ENCODE data around the gene FEM1A.
A peak's percentile ranks its signal among the peaks of the same experiment; 100 is the strongest.
"Not testable (repeated sequence)": the region's sequence is repeated elsewhere in the genome, so short reads cannot be mapped to it uniquely, and the experiment has no call there.

Gene FEM1A

GRCh38 chr19:4814625-4815425, 23.3 kb downstream of the FEM1A start:
- no peak for DNase-seq

- DNase-seq = peak; percentile 79
These were observed 24.1 kb downstream of the FEM1A start for GRCh38 chr19:4815426-4816201.

GRCh38 chr19:4816202-4816949, 24.8 kb downstream of the FEM1A start:
- no peak for DNase-seq

- DNase-seq = no peak
These were observed 25.4 kb downstream of the FEM1A start for GRCh38 chr19:4816950-4817278.

GRCh38 chr19:4817467-4818277, 26.1 kb downstream of the FEM1A start:
- DNase-seq = no peak

GRCh38 chr19:4821265-4821664, 29.7 kb downstream of the FEM1A start:
- no peak for DNase-seq

GRCh38 chr19:4822354-4822753, 30.8 kb downstream of the FEM1A start:
- not testable (repeated sequence) for DNase-seq

GRCh38 chr19:4823577-4823976, 32.0 kb downstream of the FEM1A start:
- no peak for DNase-seq

GRCh38 chr19:4829001-4829712, 37.6 kb downstream of the FEM1A start:
- no peak for DNase-seq

GRCh38 chr19:4830332-4830731, 38.8 kb downstream of the FEM1A start:
- DNase-seq = no peak

GRCh38 chr19:4830768-4831265, 39.3 kb downstream of the FEM1A start:
- no peak for DNase-seq

GRCh38 chr19:4831304-4831978, 39.9 kb downstream of the FEM1A start, which contains the start of gene TICAM1:
Gene TICAM1, minus strand, starts transcription at chr19:4831712. Its CDS starts 13,335 bp downstream, at chr19:4818377.
- no peak for DNase-seq

- not testable (repeated sequence) for DNase-seq
These were observed 40.4 kb downstream of the FEM1A start for GRCh38 chr19:4831979-4832340.

- no peak for DNase-seq
These were observed 41.2 kb downstream of the FEM1A start for GRCh38 chr19:4832776-4833175.

- DNase-seq = no peak
These were observed 47.7 kb downstream of the FEM1A start for GRCh38 chr19:4839192-4839591.

GRCh38 chr19:4843647-4843965, 52.1 kb downstream of the FEM1A start:
- no peak for DNase-seq

- no peak for DNase-seq
These were observed 53.0 kb downstream of the FEM1A start for GRCh38 chr19:4844348-4845179.

GRCh38 chr19:4845975-4846374, 54.4 kb downstream of the FEM1A start:
- not testable (repeated sequence) for DNase-seq

- DNase-seq = no peak
These were observed 55.8 kb downstream of the FEM1A start for GRCh38 chr19:4847190-4847973.

GRCh38 chr19:4849019-4849418, 57.5 kb downstream of the FEM1A start:
- no peak for DNase-seq
